SU-DHL-6 (cell line): Measurements from ENCODE around the gene STK4.

Source experiments
- CTCF ChIP-seq: fragments of 200-600 bp; sonication (generic); IDR thresholded peaks from one replicate; pipeline ENCODE4 v1.5.1; 2017; ENCODE audit warnings: antibody characterized with exemption, mild to moderate bottlenecking, low read length, moderate library complexity; ENCODE audit not compliant: insufficient read depth, poor library complexity, severe bottlenecking
- EZH2phosphoT487 ChIP-seq: fragments of 200-600 bp; sonication (generic), shearing (Covaris generic); conservative IDR thresholded peaks from 2 replicates; pipeline ENCODE4 v1.6.1; 2018; ENCODE audit warnings: mild to moderate bottlenecking, antibody characterized with exemption, low read length, moderate library complexity, mixed read lengths

GRCh38 chr20:45044601-45045000 lies 78.3 kb downstream of the STK4 start:
- TF ChIP-seq CTCF (no peak), EZH2phosphoT487 (no peak)
